SKM-1 (cell line): ENCODE results near the gene NLE1.

Experiments
- DNase-seq: peaks from one replicate; lab custom pipeline; 2025; ENCODE audit not compliant: unreplicated experiment; lab: John Stamatoyannopoulos, UW

The NLE1 gene

DNA sequence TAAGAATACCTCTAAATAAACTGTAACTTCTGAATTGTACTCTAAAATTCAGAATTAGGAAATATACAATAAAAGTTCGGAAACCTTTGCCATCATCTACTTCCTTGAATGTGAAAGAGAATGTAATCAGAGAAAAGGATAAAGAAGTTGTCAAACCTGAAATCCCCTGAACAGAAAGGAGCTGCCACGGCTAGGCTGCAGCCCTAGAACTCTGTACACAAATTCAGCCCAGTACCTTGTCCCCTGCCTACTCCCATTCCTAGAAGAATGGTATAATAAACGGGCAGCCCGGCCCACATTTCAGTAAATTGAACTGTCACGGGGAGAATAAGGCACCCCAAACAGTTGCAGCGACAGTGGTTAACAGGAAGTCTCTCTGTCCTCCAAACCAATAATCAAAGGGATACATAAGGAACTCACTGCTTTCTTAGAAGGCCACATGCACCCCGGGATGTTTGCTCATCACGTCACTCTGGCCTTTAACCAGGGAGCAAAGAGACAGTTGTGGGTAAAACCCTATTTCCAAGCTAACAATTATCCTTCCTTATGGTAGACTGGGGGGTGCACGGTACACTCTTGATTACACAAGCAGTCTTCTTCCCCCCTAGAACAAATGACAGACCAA is 54.3 kb downstream of the NLE1 start:
- DNase-seq: no peak

DNA sequence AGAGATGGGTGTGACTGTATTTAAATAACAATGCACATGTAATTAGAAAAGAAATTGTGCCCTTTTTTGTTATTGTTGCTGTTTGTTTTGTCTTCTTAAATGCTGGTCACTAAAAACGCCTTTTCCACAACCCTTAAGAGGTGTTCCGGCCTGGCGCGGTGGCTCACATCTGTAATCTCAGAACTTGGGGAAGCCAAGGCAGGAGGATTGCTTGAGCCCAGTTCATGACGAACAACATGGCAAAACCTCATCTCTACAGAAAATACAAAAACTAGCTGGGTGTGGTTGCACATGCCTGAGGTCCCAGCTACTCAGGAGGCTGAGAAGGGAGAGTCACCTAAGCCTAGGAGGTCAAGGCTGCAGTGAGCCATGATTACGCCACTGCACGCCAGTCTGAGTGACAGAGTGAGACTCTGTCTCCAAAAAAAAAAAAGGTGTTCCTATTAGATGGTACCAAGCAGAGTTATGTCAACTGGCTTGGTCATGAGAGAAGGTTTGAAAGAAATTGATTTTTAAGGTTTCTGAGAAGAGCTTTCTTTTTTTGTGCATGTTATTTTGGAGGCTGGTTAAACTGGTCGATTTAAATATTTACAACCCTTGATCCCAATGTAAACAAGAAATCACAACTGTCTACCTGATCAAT is 55.1 kb downstream of the NLE1 start:
- no peak for DNase-seq

DNA sequence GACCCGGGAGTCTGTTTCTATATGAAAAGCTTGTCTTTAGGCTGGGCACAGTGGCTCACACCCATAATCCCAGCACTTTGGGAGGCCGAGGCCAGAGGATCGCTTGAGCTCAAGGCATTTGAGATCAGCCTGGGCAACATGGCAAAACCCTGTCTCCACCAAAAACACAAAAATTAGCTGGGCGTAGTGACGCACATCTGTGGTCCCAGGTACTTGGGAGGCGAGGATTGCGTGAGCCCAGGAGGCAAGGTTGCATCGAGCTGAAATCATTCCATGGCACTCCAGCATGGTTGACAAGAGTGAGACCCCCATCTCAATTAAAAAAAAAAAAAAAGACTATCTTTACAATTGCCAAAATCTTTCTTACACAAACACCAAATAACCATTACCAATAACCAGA is 55.9 kb downstream of the NLE1 start:
- DNase-seq: no peak

DNA sequence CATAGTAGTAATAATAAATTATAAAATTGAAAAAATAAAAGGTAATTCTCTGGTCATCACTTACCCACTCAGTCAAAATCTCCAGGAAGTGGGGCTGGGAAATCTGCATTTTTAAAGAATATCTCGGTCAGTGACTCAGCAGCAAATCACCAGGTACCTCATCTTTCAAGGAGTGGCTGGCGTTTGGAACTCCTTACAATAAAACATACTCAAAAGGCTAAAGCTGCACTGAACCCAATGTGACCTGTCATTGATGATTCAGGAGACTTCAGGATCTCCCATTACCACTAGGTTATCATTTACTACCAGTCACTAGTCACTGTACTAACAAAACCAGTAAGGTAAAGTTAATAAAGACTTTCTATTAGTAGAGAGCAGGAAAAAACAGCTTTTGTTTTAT is 57.1 kb downstream of the NLE1 start:
- no peak for DNase-seq

DNA sequence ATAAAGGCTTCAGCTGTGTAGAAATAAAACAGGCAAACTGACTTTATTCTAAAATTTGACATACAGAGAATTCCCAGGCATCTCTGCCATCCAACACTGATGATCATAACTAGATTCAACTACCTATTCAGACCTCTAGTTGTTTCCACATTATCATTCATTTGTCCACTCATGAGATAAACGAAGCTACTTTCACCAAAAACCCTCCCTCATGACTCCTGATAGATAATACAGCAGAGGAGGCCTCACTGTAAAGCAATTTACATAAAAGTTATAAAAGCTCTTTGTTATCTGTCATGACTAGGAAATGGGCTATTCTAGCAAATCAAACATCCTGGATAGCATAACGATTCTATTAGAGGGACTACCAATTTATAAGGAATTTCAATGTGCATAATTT is 59.0 kb downstream of the NLE1 start:
- DNase-seq: no peak

DNA sequence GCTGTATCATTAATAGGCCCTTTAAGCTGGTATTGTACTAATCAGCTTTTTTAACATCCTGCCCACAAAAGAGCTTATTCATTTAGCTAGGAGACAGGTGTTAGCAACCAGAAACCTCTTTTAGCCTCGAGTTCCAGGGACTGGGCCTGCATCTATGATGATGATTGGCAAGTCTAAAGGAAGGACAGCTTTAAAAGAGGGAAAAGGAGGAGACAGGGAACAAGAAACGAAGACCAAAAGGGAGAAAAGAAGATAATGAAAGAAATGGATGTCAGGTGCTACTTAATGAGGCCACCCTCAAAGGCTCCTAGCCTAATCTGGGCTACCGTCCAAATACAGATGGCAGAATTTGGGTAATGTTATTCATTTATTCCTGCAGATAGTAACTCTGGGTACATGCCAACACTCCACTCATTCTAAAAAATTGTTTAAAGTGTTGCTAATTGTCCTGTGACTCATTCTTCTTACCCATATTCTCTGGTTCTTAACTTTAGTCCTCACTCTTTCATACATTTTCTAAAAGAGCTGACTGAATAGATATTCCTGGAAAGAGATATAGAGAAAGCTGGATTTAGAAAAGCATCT is 59.9 kb downstream of the NLE1 start:
- no peak for DNase-seq

DNA sequence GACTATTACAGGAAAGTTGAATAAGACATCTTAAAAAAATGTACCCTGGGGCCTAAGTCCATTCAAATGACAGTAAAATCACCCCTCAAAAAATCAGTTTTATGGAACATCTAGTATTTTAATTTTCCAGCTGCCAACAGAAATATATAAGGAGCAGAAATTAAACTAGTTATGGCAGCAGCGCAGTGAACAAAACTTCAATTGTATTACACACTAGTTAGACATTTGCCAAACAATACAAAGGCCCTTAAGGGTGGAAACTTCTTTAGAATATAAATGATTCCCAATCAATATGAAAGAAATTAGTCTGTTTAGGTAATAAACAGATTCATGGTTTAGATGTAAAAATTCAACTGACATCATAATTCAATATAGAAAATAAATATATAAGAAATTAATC is 60.5 kb downstream of the NLE1 start:
- no peak for DNase-seq

DNA sequence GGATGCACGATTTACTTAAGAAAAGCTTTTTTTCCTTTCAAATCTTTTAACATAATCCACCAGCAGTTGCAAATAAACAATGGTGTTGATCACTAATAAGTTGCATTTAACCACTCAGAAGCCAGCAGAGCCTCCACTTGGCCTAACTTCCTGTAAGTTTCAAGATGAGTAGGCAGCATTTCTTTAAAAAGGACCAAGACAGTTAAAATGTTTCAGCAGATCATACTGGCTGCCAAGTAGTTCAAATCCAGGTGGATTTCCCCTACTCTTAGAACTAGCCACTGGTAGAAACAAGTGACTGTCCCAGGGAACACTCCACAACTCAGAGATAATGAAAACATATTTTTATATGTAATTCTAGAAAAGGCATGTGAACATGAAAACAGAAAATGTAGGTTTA is 61.6 kb downstream of the NLE1 start:
- DNase-seq: no peak

DNA sequence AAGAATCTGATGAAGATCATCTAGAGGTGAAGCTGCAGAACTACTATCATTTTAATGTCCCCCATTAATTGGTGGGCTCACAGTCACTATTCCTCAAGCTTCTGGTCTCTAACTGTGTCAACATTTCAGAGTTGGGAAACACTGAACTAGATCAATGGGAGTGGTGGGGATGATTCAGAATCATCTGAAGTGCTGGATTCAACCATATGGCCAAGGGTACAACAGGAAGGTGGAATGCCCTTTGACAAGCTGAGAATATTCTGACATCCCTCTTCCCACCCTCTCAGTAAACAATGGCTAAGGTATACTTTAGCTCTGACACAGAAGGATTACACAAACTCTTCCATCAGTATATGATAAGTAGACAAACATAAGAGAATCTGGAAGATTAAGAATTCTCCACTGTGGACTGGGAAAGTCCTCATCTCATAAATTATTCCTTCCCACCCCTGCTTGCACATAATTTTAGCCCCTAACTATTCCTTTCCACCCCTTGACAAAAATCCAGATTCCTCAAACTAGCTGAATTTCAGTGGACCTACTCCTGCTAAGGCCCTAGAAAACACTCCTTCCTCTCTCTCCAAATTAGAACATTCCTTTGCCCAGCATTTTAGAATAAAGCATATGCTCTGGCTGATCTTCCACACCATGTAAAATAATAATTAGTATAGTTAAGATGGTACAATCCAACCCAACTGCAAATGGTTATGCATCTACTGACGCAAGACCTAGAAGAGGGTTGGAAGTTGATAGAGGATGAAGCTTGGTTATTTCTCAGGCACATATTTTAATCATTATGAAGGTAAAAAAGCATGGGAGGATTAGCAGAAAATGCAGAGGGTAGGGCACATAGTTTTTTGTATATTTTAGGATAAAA is 62.3 kb downstream of the NLE1 start:
- no peak for DNase-seq
